HepG2 (cell line): ENCODE measurements around the gene DAB2IP. TPM values are rescaled to one million over a fixed set of nuclear protein-coding genes. Genes with fewer than 3 reads are reported as not detected.

Source experiments
- CC2D1A ChIP-seq: sonication (generic); formaldehyde crosslinking; IDR thresholded peaks from 2 replicates; pipeline ENCODE4 v1.8.1; 2023; ENCODE audit warnings: mild to moderate bottlenecking, missing genetic modification reagents
- KLF16 ChIP-seq, 2 experiments: sonication (generic) in 1 of 2; formaldehyde crosslinking in 1 of 2; IDR thresholded peaks; 2 replicates each; pipeline versions ENCODE4 v1.6.1 to v1.8.0; 2016 to 2023; ENCODE audit warnings: missing genetic modification reagents in 2 of 2, missing compliant biosample characterization in 1 of 2
- MAFF ChIP-seq: IDR thresholded peaks from 2 replicates; pipeline ENCODE4 v1.6.1; 2011; ENCODE audit warnings: low read depth, low read length, improper control_type of control experiment
- NBN ChIP-seq: fragments of 450-650 bp; conservative IDR thresholded peaks from 2 replicates; pipeline ENCODE4 v1.6.1; 2017
- PITX1 ChIP-seq: sonication (generic); formaldehyde crosslinking; IDR thresholded peaks from 2 replicates; pipeline ENCODE4 v1.5.1; 2020; ENCODE audit warnings: mild to moderate bottlenecking, missing genetic modification reagents
- POLR2A ChIP-seq, 2 experiments: IDR thresholded peaks; 2 replicates each; pipeline ENCODE4 v1.6.1; 2011; ENCODE audit warnings: low read depth in 2 of 2, low read length in 2 of 2, mild to moderate bottlenecking in 1 of 2, moderate library complexity in 1 of 2; ENCODE audit not compliant: insufficient read depth in 1 of 2
- POLR2G ChIP-seq: fragments of 200-400 bp; formaldehyde crosslinking; IDR thresholded peaks from 2 replicates; pipeline ENCODE4 v1.6.1; 2018; ENCODE audit warnings: mild to moderate bottlenecking, low read depth, low read length, moderate library complexity
- SOX6 ChIP-seq, 2 experiments: fragments of 450-650 bp in 1 of 2; sonication (generic) in 1 of 2; formaldehyde crosslinking in 1 of 2; IDR thresholded peaks; 2 replicates each; pipeline versions ENCODE4 v1.4.0 to v1.6.1; 2017 to 2020; ENCODE audit warnings: antibody characterized with exemption in 1 of 2, mild to moderate bottlenecking in 1 of 2, missing genetic modification reagents in 1 of 2
- SRF ChIP-seq: IDR thresholded peaks from 2 replicates; pipeline ENCODE4 v1.6.1; 2011; ENCODE audit warnings: mild to moderate bottlenecking, low read depth, low read length, moderate library complexity
- TARDBP ChIP-seq: sonication (generic); formaldehyde crosslinking; IDR thresholded peaks from 2 replicates; pipeline ENCODE4 v1.8.0; 2022; ENCODE audit warnings: mild to moderate bottlenecking, missing genetic modification reagents
- TEAD3 ChIP-seq: optimal IDR thresholded peaks from 2 replicates; pipeline ENCODE3; 2016; ENCODE audit warnings: borderline replicate concordance
- THYN1 ChIP-seq: sonication (generic); formaldehyde crosslinking; IDR thresholded peaks from 2 replicates; pipeline ENCODE4 v1.8.1; 2023; ENCODE audit warnings: low read depth, mild to moderate bottlenecking, moderate library complexity, missing genetic modification reagents, borderline replicate concordance
- ZMAT3 ChIP-seq: sonication (generic); formaldehyde crosslinking; conservative IDR thresholded peaks from 2 replicates; pipeline ENCODE4 v1.7.0; 2021; ENCODE audit warnings: missing genetic modification reagents
- ZNF274 ChIP-seq: sonication (generic); formaldehyde crosslinking; IDR thresholded peaks from 2 replicates; pipeline ENCODE4 v1.5.1; 2020; ENCODE audit warnings: mild to moderate bottlenecking, missing genetic modification reagents
- ZNF354B ChIP-seq: sonication (generic); formaldehyde crosslinking; IDR thresholded peaks from 2 replicates; pipeline ENCODE4 v1.8.0; 2022; ENCODE audit warnings: mild to moderate bottlenecking, missing genetic modification reagents
- ZNF557 ChIP-seq: sonication (generic); formaldehyde crosslinking; IDR thresholded peaks from 2 replicates; pipeline ENCODE4 v1.4.0; 2020; ENCODE audit warnings: missing genetic modification reagents
- ZSCAN30 ChIP-seq: sonication (generic); formaldehyde crosslinking; IDR thresholded peaks from 2 replicates; pipeline ENCODE4 v1.5.0; 2020; ENCODE audit warnings: mild to moderate bottlenecking, missing genetic modification reagents
- polyA plus RNA-seq, 8 experiments: library from polyadenylated mRNA; depleted of rRNA in 3 of 8; stranded (reverse) in 7 of 8; unstranded in 1 of 8; fragments of >200 nt; fragmentation: Illumina TruSeq in 4 of 8; extraction: Trizol in 4 of 8; gene quantifications; 2 replicates each; pipeline versions ENCODE4 v1.2.1 to v1.2.3, GENCODE V29; 2011 to 2016; ENCODE audit warnings: low read depth in 4 of 8, missing spikeins in 1 of 8, mixed read lengths in 1 of 8; ENCODE audit not compliant: insufficient read depth in 1 of 8
- total RNA-seq, 5 experiments: library from RNA; depleted of rRNA; stranded (reverse); fragments of >200 nt; fragmentation: Illumina TruSeq; extraction: Trizol; gene quantifications; 2 replicates each; pipeline ENCODE4 v1.2.3, GENCODE V29; 2016; ENCODE audit warnings: low read depth in 1 of 5
- TF ChIP-seq, protein P1 (sequence below): sonication (generic); formaldehyde crosslinking; IDR thresholded peaks from 2 replicates; pipeline ENCODE4 v1.5.0; 2020; ENCODE audit warnings: mild to moderate bottlenecking, missing genetic modification reagents, borderline replicate concordance
- TF ChIP-seq, protein P2 (sequence below): sonication (generic); formaldehyde crosslinking; conservative IDR thresholded peaks from 2 replicates; pipeline ENCODE4 v1.4.0; 2020; ENCODE audit warnings: missing genetic modification reagents
- TF ChIP-seq, protein P3 (sequence below): IDR thresholded peaks from 2 replicates; pipeline ENCODE4 v1.6.1; 2012; ENCODE audit warnings: inconsistent platforms

Gene DAB2IP
- total and polyA plus RNA-seq, 2 of the 13 experiments (the other 11 are each of a cell fraction or from before 2014, with no cell fraction given): 25.3 to 37.9 TPM

DNA sequence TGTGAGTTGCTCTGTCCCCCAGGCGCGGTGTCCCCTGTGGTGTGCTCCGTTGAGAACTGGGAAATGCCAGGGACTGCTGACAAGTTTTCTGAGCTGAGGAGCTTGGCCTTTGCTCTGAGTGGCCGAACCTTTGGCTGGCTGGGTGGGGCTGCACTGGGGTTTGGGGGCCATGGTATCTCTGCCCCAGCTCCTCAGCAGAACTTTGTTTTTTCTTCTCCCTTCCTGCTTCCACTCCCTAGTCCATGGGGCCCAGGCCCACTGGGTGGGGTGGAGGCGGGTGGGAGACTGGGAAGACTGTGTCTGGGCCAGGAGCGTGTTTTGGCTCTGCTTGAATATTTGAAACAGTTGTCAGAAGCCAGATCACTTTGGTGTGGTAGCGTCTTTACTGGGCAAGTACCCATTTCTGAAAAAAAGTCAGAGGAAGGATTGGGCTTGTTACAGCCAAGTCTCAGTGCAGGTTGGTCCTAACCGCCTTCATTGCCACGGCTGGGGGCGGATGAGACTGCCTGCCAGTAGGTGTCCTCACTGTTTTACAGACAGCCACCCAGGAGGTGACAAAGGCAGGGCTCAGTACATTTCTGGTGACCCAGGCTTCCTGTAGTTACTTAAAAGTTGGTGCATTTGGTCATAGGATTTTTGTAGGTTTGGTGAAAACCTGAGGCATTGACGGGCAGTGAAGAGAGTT, 92.7 kb downstream of the DAB2IP start (continued):
- TF ChIP-seq, protein P1, sequence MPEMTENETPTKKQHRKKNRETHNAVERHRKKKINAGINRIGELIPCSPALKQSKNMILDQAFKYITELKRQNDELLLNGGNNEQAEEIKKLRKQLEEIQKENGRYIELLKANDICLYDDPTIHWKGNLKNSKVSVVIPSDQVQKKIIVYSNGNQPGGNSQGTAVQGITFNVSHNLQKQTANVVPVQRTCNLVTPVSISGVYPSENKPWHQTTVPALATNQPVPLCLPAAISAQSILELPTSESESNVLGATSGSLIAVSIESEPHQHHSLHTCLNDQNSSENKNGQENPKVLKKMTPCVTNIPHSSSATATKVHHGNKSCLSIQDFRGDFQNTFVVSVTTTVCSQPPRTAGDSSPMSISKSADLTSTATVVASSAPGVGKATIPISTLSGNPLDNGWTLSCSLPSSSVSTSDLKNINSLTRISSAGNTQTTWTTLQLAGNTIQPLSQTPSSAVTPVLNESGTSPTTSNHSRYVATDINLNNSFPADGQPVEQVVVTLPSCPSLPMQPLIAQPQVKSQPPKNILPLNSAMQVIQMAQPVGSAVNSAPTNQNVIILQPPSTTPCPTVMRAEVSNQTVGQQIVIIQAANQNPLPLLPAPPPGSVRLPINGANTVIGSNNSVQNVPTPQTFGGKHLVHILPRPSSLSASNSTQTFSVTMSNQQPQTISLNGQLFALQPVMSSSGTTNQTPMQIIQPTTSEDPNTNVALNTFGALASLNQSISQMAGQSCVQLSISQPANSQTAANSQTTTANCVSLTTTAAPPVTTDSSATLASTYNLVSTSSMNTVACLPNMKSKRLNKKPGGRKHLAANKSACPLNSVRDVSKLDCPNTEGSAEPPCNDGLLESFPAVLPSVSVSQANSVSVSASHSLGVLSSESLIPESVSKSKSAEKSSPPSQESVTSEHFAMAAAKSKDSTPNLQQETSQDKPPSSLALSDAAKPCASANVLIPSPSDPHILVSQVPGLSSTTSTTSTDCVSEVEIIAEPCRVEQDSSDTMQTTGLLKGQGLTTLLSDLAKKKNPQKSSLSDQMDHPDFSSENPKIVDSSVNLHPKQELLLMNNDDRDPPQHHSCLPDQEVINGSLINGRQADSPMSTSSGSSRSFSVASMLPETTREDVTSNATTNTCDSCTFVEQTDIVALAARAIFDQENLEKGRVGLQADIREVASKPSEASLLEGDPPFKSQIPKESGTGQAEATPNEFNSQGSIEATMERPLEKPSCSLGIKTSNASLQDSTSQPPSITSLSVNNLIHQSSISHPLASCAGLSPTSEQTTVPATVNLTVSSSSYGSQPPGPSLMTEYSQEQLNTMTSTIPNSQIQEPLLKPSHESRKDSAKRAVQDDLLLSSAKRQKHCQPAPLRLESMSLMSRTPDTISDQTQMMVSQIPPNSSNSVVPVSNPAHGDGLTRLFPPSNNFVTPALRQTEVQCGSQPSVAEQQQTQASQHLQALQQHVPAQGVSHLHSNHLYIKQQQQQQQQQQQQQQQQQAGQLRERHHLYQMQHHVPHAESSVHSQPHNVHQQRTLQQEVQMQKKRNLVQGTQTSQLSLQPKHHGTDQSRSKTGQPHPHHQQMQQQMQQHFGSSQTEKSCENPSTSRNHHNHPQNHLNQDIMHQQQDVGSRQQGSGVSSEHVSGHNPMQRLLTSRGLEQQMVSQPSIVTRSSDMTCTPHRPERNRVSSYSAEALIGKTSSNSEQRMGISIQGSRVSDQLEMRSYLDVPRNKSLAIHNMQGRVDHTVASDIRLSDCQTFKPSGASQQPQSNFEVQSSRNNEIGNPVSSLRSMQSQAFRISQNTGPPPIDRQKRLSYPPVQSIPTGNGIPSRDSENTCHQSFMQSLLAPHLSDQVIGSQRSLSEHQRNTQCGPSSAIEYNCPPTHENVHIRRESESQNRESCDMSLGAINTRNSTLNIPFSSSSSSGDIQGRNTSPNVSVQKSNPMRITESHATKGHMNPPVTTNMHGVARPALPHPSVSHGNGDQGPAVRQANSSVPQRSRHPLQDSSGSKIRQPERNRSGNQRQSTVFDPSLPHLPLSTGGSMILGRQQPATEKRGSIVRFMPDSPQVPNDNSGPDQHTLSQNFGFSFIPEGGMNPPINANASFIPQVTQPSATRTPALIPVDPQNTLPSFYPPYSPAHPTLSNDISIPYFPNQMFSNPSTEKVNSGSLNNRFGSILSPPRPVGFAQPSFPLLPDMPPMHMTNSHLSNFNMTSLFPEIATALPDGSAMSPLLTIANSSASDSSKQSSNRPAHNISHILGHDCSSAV (CRISPR knock-in tag): no peak
- TF ChIP-seq SRF (no peak), POLR2G (0 out of 2 replicates have a peak, but pooled peaks have one; percentile 15), TEAD3 (CRISPR knock-in tag) (peak; percentile 76), CC2D1A (no peak), MAFF (no peak), ZNF354B (CRISPR knock-in tag) (no peak), ZMAT3 (CRISPR knock-in tag) (0 out of 2 replicates have a peak, but pooled peaks have one; percentile 18), POLR2A (IDR thresholded peaks at IDR 0.05; ENCODE audit: insufficient read depth in 1 of 2, low read depth in 2 of 2, low read length in 2 of 2) (peak in 1 of 2 experiments; percentile 34; a peak in 1 of 4 replicates), NBN (no peak), SOX6 (IDR thresholded peaks at IDR 0.05) (no peak), SOX6 (CRISPR knock-in tag; IDR thresholded peaks at IDR 0.05) (peak; percentile 3; the same call in 1 of the 2 replicates), PITX1 (CRISPR knock-in tag) (no peak), ZNF557 (CRISPR knock-in tag) (no peak), ZNF274 (CRISPR knock-in tag) (no peak), TARDBP (peak; percentile 49; the same call in 1 of the 2 replicates), ZSCAN30 (CRISPR knock-in tag) (0 out of 2 replicates have a peak, but pooled peaks have one; percentile 57), THYN1 (CRISPR knock-in tag) (no peak), KLF16 (CRISPR knock-in tag; IDR thresholded peaks at IDR 0.05) (peak in 1 of 2 experiments; percentile 68; a peak in 2 of 4 replicates)
- TF ChIP-seq, protein P2, sequence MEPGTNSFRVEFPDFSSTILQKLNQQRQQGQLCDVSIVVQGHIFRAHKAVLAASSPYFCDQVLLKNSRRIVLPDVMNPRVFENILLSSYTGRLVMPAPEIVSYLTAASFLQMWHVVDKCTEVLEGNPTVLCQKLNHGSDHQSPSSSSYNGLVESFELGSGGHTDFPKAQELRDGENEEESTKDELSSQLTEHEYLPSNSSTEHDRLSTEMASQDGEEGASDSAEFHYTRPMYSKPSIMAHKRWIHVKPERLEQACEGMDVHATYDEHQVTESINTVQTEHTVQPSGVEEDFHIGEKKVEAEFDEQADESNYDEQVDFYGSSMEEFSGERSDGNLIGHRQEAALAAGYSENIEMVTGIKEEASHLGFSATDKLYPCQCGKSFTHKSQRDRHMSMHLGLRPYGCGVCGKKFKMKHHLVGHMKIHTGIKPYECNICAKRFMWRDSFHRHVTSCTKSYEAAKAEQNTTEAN (CRISPR knock-in tag): no peak
- TF ChIP-seq, protein P3, sequence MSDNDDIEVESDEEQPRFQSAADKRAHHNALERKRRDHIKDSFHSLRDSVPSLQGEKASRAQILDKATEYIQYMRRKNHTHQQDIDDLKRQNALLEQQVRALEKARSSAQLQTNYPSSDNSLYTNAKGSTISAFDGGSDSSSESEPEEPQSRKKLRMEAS: no peak
